HCT116 (cell line): ENCODE measurements around the gene CKB. TPM values are rescaled to one million over a fixed set of nuclear protein-coding genes. Genes with fewer than 3 reads are reported as not detected.

Experiments
- ATAC-seq: fragments of 200-7000 bp; cut with Tn5 transposase; 2 replicates; pipeline ENCODE4 v1.9.1; 2020; ENCODE audit warnings: mild to moderate bottlenecking, moderate library complexity
- BruUV-seq: library from RNA; stranded (reverse); fragments of 400-500 nt; replicated peaks from 2 replicates; lab custom pipeline; 2021; lab: Mats Ljungman, UMichigan
- CTCF ChIA-PET: fragments of 300-600 bp; sonication (Branson Sonifier 250); formaldehyde crosslinking; loops from one replicate; lab custom pipeline; 2021; ENCODE audit warnings: antibody characterized with exemption; lab: Charles Lee
- POLR2A ChIA-PET: fragments of 300-600, 350-600 bp; sonication (Branson Sonifier 250); formaldehyde crosslinking; loops from one replicate; lab custom pipeline; 2021; ENCODE audit warnings: antibody characterized with exemption; lab: Charles Lee
- RAD21 ChIA-PET, 2 experiments: fragments of 300-600 bp; sonication (Branson Sonifier 250); formaldehyde crosslinking; loops; one replicate each; lab custom pipeline; 2023; ENCODE audit warnings: low total read pairs in 2 of 2; ENCODE audit not compliant: uncharacterized antibody in 2 of 2, unreplicated experiment in 2 of 2, low non-redundant PET in 1 of 2; lab: Charles Lee
- DNase-seq: peaks from one replicate; pipeline ENCODE4 v3.0.0-alpha.2; 2010; ENCODE audit warnings: low read depth, low spot score
- H2AFZ ChIP-seq: fragments of 200-600 bp; shearing (Covaris generic), sonication (generic); 2 replicates; pipeline ENCODE4 v1.6.1; 2017; ENCODE audit warnings: low read depth, mixed run types, mixed read lengths, antibody characterized with exemption, low read length; ENCODE audit not compliant: poor library complexity, severe bottlenecking
- H3K27ac ChIP-seq: 2 replicates; pipeline ENCODE4 v1.5.1; 2012; ENCODE audit warnings: low read depth, low read length
- H3K27me3 ChIP-seq: fragments of 200-600 bp; sonication (generic); 2 replicates; pipeline ENCODE4 v1.6.1; 2016; ENCODE audit warnings: mixed run types, low read length, mixed read lengths; ENCODE audit not compliant: insufficient read depth
- H3K36me3 ChIP-seq, 2 experiments: fragments of 200-500 bp in 1 of 2; fragments of 200-600 bp in 1 of 2; sonication (Bioruptor generic) in 1 of 2; sonication (generic) in 1 of 2; 2 replicates each; pipeline versions ENCODE4 v1.5.1 to v1.6.1; 2014 to 2016; ENCODE audit warnings: low read length in 2 of 2, inconsistent platforms in 1 of 2, mixed read lengths in 1 of 2, mixed run types in 1 of 2; ENCODE audit not compliant: insufficient read depth in 2 of 2, control insufficient read depth in 1 of 2
- H3K4me1 ChIP-seq, 2 experiments: fragments of 200-600 bp in 1 of 2; sonication (generic) in 1 of 2; 2 replicates each; pipeline versions ENCODE4 v1.5.1 to v1.6.1; 2012 to 2017; ENCODE audit warnings: low read length in 2 of 2, inconsistent platforms in 1 of 2, mild to moderate bottlenecking in 1 of 2, mixed read lengths in 1 of 2, mixed run types in 1 of 2, moderate library complexity in 1 of 2; ENCODE audit not compliant: insufficient read depth in 2 of 2, control insufficient read depth in 1 of 2
- H3K4me2 ChIP-seq: fragments of 200-600 bp; sonication (generic); 2 replicates; pipeline ENCODE4 v1.6.1; 2017; ENCODE audit warnings: mixed run types, low read length, mixed read lengths
- H3K4me3 ChIP-seq, 2 experiments: fragments of 200-600 bp in 1 of 2; sonication (generic) in 1 of 2; replicated peaks in 1 of 2; 2 replicates each; pipeline ENCODE4 v1.5.1; 2011 to 2016; ENCODE audit warnings: low read length in 2 of 2, control low read depth in 1 of 2, low read depth in 1 of 2, mild to moderate bottlenecking in 1 of 2, mixed read lengths in 1 of 2, mixed run types in 1 of 2
- H3K79me2 ChIP-seq: fragments of 200-600 bp; sonication (generic); 2 replicates; pipeline ENCODE4 v1.6.1; 2017; ENCODE audit warnings: mild to moderate bottlenecking, mixed run types, low read length, moderate library complexity, mixed read lengths; ENCODE audit not compliant: insufficient read depth
- H3K9ac ChIP-seq: fragments of 200-600 bp; sonication (generic); 2 replicates; pipeline ENCODE4 v1.6.1; 2016; ENCODE audit warnings: low read length, mixed read lengths
- H3K9me2 ChIP-seq: fragments of 200-600 bp; sonication (generic), shearing (Covaris generic); 2 replicates; pipeline ENCODE4 v1.6.1; 2017; ENCODE audit warnings: mixed run types, mild to moderate bottlenecking, moderate library complexity; ENCODE audit not compliant: insufficient read depth
- H3K9me3 ChIP-seq, 2 experiments: fragments of 200-500 bp in 1 of 2; fragments of 200-600 bp in 1 of 2; sonication (Bioruptor generic) in 1 of 2; sonication (generic) in 1 of 2; 2 replicates each; pipeline ENCODE4 v1.6.1; 2014 to 2017; ENCODE audit warnings: low read length in 2 of 2, mixed read lengths in 2 of 2, inconsistent platforms in 1 of 2, low read depth in 1 of 2, mild to moderate bottlenecking in 1 of 2, mixed run types in 1 of 2, moderate library complexity in 1 of 2; ENCODE audit not compliant: control insufficient read depth in 1 of 2, insufficient read depth in 1 of 2
- H4K20me1 ChIP-seq: fragments of 200-600 bp; sonication (generic), shearing (Covaris generic); 2 replicates; pipeline ENCODE4 v1.6.1; 2017; ENCODE audit warnings: mixed run types, mild to moderate bottlenecking, moderate library complexity; ENCODE audit not compliant: insufficient read depth
- CEBPB ChIP-seq: IDR thresholded peaks from 2 replicates; pipeline ENCODE4 v1.6.1; 2012; ENCODE audit warnings: low read depth
- EGR1 ChIP-seq: IDR thresholded peaks from 2 replicates; pipeline ENCODE4 v1.6.1; 2012; ENCODE audit warnings: low read depth
- EZH2 ChIP-seq: fragments of 200-600 bp; sonication (generic); IDR thresholded peaks from 2 replicates; pipeline ENCODE4 v1.6.1; 2017; ENCODE audit warnings: antibody characterized with exemption, mixed run types
- EZH2phosphoT487 ChIP-seq: fragments of 200-600 bp; IDR thresholded peaks from 2 replicates; pipeline ENCODE4 v1.6.1; 2018; ENCODE audit warnings: antibody characterized with exemption, borderline replicate concordance
- POLR2A ChIP-seq: IDR thresholded peaks from 2 replicates; pipeline ENCODE4 v1.7.0; 2011; ENCODE audit warnings: borderline replicate concordance; ENCODE audit not compliant: insufficient read depth, insufficient read length; ENCODE audit errors: extremely low read depth
- POLR2AphosphoS5 ChIP-seq: IDR thresholded peaks from 2 replicates; pipeline ENCODE4 v1.6.1; 2011; ENCODE audit warnings: mild to moderate bottlenecking, low read depth, low read length, moderate library complexity
- RAD21 ChIP-seq: IDR thresholded peaks from 2 replicates; pipeline ENCODE4 v1.6.1; 2012; ENCODE audit warnings: low read depth, mild to moderate bottlenecking
- YY1 ChIP-seq: IDR thresholded peaks from 2 replicates; pipeline ENCODE4 v1.6.1; 2011; ENCODE audit warnings: low read length, low read depth, moderate library complexity, mild to moderate bottlenecking; ENCODE audit not compliant: insufficient replicate concordance; ENCODE audit errors: extremely low read depth
- intact Hi-C: fragments of 100-400 bp; cut with micrococcal nuclease; formaldehyde crosslinking; loops from 2 replicates; pipeline ENCODE4 v1.10.0; 2022
- total RNA-seq: library from RNA; stranded (reverse); gene quantifications from one replicate; pipeline ENCODE4 v1.2.1, GENCODE V29; 2021; ENCODE audit not compliant: unreplicated experiment
- TF ChIP-seq, protein P1 (sequence below): IDR thresholded peaks from 2 replicates; pipeline ENCODE4 v1.6.1; 2012; ENCODE audit warnings: low read depth
- TF ChIP-seq, protein P2 (sequence below): IDR thresholded peaks from 2 replicates; pipeline ENCODE4 v1.6.1; 2012

The CKB gene
- total RNA-seq, 1 experiment from 2014 or later = 605 TPM

DNA sequence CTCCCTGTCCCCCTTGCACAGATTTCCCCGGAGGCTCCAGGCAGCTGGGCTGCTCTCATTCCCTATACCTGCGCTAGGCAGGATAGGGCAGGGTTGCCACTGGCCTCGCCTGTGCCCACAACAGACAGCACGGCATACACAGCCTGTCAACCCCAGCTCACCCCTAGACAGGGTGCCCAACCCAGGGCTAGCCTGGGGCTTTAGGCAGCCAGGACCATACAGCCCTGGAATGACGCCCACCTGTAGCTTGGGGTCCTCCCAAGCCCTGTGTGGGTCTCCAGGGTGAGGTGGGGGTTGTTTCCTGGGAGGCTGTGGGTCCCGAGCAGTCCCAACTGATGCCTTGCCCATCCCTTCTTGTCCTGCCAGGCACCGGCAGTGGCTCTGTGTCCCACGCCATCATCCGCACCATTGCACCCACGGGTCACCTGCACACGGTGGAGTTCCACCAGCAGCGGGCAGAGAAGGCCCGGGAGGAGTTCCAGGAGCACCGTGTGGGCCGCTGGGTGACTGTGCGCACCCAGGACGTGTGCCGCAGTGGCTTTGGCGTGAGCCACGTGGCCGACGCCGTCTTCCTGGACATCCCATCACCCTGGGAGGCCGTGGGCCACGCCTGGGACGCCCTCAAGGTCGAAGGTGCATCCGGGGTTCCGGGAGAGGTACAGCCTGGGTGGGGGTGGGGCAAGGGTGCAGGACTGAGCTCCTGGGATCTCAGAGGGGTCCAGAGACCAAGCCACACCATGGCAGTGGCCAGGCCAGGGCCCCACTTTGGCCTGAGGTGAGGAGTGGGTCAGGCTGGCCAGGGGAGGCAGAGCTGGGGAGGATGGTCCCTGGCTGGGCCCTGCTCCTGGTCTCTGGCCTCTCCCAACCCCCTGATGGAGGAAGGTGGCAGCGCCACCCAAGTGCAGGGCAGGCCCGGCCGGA lies 9.8 kb upstream of the CKB start (continued):
- TF ChIP-seq, protein P1, sequence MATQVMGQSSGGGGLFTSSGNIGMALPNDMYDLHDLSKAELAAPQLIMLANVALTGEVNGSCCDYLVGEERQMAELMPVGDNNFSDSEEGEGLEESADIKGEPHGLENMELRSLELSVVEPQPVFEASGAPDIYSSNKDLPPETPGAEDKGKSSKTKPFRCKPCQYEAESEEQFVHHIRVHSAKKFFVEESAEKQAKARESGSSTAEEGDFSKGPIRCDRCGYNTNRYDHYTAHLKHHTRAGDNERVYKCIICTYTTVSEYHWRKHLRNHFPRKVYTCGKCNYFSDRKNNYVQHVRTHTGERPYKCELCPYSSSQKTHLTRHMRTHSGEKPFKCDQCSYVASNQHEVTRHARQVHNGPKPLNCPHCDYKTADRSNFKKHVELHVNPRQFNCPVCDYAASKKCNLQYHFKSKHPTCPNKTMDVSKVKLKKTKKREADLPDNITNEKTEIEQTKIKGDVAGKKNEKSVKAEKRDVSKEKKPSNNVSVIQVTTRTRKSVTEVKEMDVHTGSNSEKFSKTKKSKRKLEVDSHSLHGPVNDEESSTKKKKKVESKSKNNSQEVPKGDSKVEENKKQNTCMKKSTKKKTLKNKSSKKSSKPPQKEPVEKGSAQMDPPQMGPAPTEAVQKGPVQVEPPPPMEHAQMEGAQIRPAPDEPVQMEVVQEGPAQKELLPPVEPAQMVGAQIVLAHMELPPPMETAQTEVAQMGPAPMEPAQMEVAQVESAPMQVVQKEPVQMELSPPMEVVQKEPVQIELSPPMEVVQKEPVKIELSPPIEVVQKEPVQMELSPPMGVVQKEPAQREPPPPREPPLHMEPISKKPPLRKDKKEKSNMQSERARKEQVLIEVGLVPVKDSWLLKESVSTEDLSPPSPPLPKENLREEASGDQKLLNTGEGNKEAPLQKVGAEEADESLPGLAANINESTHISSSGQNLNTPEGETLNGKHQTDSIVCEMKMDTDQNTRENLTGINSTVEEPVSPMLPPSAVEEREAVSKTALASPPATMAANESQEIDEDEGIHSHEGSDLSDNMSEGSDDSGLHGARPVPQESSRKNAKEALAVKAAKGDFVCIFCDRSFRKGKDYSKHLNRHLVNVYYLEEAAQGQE = no peak
- TF ChIP-seq, protein P2, sequence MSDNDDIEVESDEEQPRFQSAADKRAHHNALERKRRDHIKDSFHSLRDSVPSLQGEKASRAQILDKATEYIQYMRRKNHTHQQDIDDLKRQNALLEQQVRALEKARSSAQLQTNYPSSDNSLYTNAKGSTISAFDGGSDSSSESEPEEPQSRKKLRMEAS = no peak
- TF ChIP-seq, all 23 proteins: peak for 0

DNA sequence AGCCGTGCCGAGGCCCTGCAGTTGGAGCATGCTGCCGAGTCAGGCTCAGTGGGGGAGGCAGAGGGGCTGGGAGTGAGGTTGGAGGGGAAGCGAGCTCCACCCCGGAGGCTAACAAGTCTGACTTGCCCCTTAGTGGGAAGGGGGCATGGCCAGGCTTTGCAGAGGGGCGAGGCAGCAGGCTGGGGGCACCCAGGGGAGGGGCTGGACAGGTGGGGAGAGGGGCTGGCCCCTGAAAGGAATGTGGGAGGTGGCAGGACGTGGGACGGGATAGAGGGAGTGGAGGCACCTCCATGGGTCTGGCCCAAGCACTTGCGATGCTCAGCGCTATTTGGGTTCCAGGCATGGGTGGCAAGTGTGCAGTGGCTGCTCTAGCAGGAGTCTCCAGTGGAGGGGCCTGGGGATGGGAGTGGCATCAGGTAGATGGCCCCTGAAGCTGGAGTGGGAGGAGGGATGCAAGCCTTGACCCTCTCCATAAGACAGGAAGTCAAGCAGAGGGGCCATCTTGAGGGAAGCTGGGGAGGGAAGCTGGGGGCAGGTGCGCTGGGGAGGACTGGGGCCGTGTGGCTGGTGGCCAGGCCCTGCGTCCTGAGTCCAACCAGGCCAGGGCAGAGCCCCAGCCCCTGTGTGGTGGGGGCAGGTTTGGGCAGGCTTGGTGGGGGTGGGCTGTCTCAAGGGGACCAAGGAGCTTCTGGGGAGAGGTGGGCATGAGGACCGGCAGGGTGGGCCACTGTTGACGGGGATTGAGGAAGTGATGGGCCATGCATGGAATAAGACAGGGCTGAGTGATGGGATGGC lies 9.0 kb upstream of the CKB start:
- H3K27me3 ChIP-seq = no peaks in the 10 kb centered on the region
- no peak for TF ChIP-seq RAD21
- no peak for TF ChIP-seq CEBPB
- TF ChIP-seq POLR2AphosphoS5 = no peak
- TF ChIP-seq EZH2phosphoT487 = no peak
- no peak for TF ChIP-seq EZH2
- TF ChIP-seq POLR2A = no peak
- no peak for TF ChIP-seq YY1
- TF ChIP-seq, protein P2 = no peak
- TF ChIP-seq EGR1 = no peak

More for the DNA sequence above, 9.0 kb upstream of the CKB start:
- no peaks in the 10 kb centered on the region for H4K20me1 ChIP-seq
- intact Hi-C loops = no loop called here
- ChIA-PET CTCF (no interaction called here), RAD21 (no interaction called here), POLR2A (no interaction called here)
- BruUV-seq = no TSS peak
- H3K9ac ChIP-seq = no peak overlapping the region
- H3K27ac ChIP-seq = no peak overlapping the region
- peaks cover 0 to 17% of the 10 kb centered on the region in 2 experiments; a peak in 2 of 4 replicates for H3K36me3 ChIP-seq
- peaks cover 30% of the 10 kb centered on the region for H3K79me2 ChIP-seq
- no peaks in the 10 kb centered on the region for H3K9me2 ChIP-seq
- no peak for DNase-seq
- H2AFZ ChIP-seq = no peak overlapping the region
- no peak for ATAC-seq
- H3K4me3 ChIP-seq = no peak overlapping the region
- H3K9me3 ChIP-seq = no peaks in the 10 kb centered on the region
- peaks cover 10 to 28% of the 10 kb centered on the region in 2 experiments; a peak in 3 of 4 replicates for H3K4me1 ChIP-seq
- no peak overlapping the region for H3K4me2 ChIP-seq
